Measurements from ENCODE around the gene PPP1R7.
"Not testable (repeated sequence)": the region's sequence is repeated elsewhere in the genome, so short reads cannot be mapped to it uniquely, and the experiment has no call there.

PPP1R7 gene

DNA sequence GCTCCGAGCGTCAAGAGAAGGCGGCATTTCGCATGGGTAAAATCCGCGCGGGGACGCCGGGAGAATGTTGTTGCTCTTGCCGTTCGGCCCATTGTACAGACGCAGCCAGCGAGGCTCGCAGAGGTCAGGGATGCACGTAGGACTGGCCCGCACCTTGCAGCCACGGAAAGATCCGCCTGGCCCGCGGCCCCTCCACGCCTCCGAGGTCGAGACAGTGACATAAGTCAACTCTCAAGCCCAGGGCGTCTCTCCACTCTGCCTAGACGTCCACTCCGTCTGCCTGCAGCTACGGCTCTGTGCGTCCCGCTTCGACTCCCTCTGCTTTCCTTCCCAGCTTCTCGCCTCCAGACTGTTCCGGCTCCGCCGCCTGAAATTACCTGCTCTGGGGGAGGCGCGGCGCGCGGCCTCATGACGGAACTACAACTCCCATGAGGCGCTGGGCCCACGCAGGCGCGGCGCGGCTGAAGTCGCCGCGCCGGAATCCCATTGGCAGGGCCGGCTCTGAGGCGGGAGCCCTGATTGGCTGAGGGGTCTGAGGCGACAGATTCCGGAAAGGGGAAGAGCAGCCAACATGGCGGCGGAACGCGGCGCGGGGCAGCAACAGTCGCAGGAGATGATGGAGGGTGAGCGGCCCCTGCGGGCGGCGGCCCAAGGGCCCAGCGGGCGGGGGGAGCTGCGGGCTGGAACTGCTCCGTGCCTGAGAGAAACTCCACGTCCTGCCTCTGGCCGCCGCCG lies at the start of gene PPP1R7:
Gene PPP1R7, plus strand, starts transcription at position 543 of the 735 bp plus-strand sequence. Its CDS starts 29 bp downstream, at position 572.
- intact Hi-C loops (cut with micrococcal nuclease), result loop anchor here (5.0 kb wide), 2 partner anchors 48 to 362 kb away; partner anchors contain the start of gene MTERF4
- no peaks in the 10 kb centered on the region for H3K9me3 Mint-ChIP-seq
- peaks cover 37% of the 10 kb centered on the region for H3K36me3 Mint-ChIP-seq (ENCODE audit: low read depth)
- peaks cover 8% of the 10 kb centered on the region for H3K27me3 Mint-ChIP-seq
- peak within 1 kb of the TSS; percentile 83 for H3K27ac Mint-ChIP-seq
- peak within 1 kb of the TSS; percentile 85 for H3K4me3 Mint-ChIP-seq
- H3K4me1 Mint-ChIP-seq (ENCODE audit: low read depth), result peaks cover 51% of the 10 kb centered on the region

- intact Hi-C loops (cut with micrococcal nuclease), result loop anchor here (5.0 kb wide), 1 partner anchor 45 kb away; the partner anchor contains the start of gene PASK
- Mint-ChIP-seq H3K27ac (peak within 1 kb of the TSS; percentile 91), H3K27me3 (no peaks in the 10 kb centered on the region), H3K4me1 (ENCODE audit: low read depth) (peaks cover 25% of the 10 kb centered on the region), H3K36me3 (ENCODE audit: low read depth) (peaks cover 40% of the 10 kb centered on the region), H3K9me3 (no peaks in the 10 kb centered on the region), H3K4me3 (peak within 1 kb of the TSS; percentile 93)
These were observed 47.9 kb upstream of the PPP1R7 start, which contains the start of gene MTERF4 for GRCh38 chr2:241102239-241102803. Gene MTERF4, minus strand, starts transcription at chr2:241102287. Its CDS starts 14 bp downstream, at chr2:241102273.

- H3K4me1 Mint-ChIP-seq (ENCODE audit: low read depth), result peaks cover 25% of the 10 kb centered on the region
These were observed 47.1 kb upstream of the PPP1R7 start for GRCh38 chr2:241103176-241103595.

DNA sequence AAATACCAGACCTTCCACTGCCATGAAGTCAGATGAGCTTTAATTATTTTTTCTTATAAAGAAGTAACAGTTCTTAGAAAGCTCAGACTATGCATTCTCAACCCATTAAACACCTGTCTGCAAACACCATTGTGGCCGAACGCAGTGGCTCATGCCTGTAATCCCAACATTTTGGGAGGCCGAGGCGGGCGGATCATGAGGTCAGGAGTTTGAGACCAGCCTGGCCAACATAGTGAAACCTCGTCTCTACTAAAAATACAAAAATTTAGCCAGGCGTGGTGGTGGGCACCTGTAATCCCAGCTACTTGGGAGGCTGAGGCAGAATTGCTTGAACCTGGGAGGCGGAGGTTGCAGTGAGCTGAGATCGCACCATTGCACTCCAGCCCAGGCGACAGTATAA lies 45.7 kb upstream of the PPP1R7 start:
- H3K27me3 Mint-ChIP-seq, H3K9me3 Mint-ChIP-seq, H3K4me3 Mint-ChIP-seq, H3K27ac Mint-ChIP-seq: not testable (repeated sequence)
- intact Hi-C loops (cut with micrococcal nuclease), result loop anchor here (5.0 kb wide), 1 partner anchor 43 kb away; the partner anchor contains the start of gene PASK
- peaks cover 18% of the 10 kb centered on the region for H3K36me3 Mint-ChIP-seq (ENCODE audit: low read depth)
- H3K4me1 Mint-ChIP-seq (ENCODE audit: low read depth), result peaks cover 23% of the 10 kb centered on the region

More at GRCh38 chr2:241103176-241103595, 47.1 kb upstream of the PPP1R7 start:
- Mint-ChIP-seq H3K36me3 (ENCODE audit: low read depth) (peaks cover 32% of the 10 kb centered on the region), H3K27me3 (no peaks in the 10 kb centered on the region), H3K9me3 (no peaks in the 10 kb centered on the region), H3K4me3 (peak overlapping the region; percentile 93), H3K27ac (peak overlapping the region; percentile 91)
- intact Hi-C loops (cut with micrococcal nuclease), result loop anchor here (5.0 kb wide), 1 partner anchor 44 kb away; the partner anchor contains the start of gene PASK

DNA sequence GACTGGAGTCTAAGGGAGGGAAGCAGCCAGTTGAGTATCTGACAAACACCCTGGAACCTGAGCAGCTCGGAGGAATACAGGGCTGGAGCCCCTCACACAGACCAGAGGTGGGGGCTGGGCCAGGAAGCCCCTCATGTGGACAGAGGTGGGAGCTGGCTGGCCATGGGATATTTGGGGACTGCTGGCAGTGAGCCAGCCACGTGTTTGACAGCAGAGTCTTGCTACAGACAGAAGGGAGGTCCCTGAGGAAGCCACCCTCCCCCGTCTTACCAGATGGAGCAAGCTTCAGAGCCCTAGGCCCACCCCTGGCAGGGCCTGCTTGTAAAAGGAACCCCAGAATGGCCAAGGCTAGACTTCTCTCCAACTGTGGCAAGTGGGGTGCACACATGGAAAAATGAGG lies 44.6 kb upstream of the PPP1R7 start:
- H3K36me3 Mint-ChIP-seq (ENCODE audit: low read depth), result peaks cover 14% of the 10 kb centered on the region
- H3K27me3 Mint-ChIP-seq, result no peaks in the 10 kb centered on the region
- H3K4me1 Mint-ChIP-seq (ENCODE audit: low read depth), result peaks cover 23% of the 10 kb centered on the region
- no peak overlapping the region for H3K27ac Mint-ChIP-seq
- intact Hi-C loops (cut with micrococcal nuclease), result no loop called here
- no peaks in the 10 kb centered on the region for H3K9me3 Mint-ChIP-seq
- no peak overlapping the region for H3K4me3 Mint-ChIP-seq

- no peak overlapping the region for H3K4me3 Mint-ChIP-seq
- no peaks in the 10 kb centered on the region for H3K27me3 Mint-ChIP-seq
- intact Hi-C loops (cut with micrococcal nuclease), result no loop called here
- H3K4me1 Mint-ChIP-seq (ENCODE audit: low read depth), result peaks cover 13% of the 10 kb centered on the region
- peaks cover 15% of the 10 kb centered on the region for H3K36me3 Mint-ChIP-seq (ENCODE audit: low read depth)
- H3K27ac Mint-ChIP-seq, result no peak overlapping the region
- no peaks in the 10 kb centered on the region for H3K9me3 Mint-ChIP-seq
These were observed 43.1 kb upstream of the PPP1R7 start for GRCh38 chr2:241107031-241107783.

DNA sequence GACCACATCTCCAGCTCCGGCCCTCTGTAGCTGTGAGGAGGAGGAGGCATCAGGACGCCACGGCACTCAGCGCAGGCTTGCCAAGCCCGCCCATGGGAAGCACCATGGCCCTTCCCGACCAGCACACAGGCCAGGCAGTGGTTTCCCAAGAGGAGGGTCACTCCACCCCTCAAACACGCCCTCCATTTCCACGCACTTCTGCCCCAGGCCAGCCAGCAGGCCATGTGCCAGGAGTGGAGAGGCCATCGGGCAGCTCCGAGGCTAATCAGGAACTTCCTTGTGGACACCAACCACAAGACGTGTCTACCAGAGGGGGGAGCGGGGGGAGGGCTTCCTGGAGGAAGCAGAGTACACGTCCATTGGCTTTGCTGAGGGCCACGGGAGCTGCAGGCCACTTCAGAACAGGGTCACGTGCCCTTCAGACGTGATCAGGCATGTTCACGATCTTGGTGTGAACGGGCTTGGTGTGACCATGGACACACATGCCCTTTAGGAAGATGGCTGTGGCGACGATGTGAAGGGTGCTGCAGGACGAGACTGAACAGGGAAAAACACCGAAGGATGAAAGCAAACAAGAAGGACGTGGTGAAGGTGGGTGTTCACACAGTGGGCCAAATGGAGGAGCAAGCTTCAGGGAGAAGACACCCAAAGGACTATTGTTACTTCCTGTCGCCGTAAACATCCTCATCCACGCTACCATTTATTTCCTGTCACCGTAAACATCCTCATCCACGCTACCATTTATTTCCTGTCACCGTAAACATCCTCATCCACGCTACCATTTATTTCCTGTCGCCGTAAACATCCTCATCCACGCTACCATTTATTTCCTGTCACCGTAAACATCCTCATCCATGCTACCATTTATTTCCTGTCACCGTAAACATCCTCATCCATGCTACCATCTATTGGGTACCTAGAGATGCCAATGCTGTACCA lies 41.7 kb upstream of the PPP1R7 start:
- H3K4me3 Mint-ChIP-seq, result no peak overlapping the region
- intact Hi-C loops (cut with micrococcal nuclease), result no loop called here
- H3K4me1 Mint-ChIP-seq (ENCODE audit: low read depth), result peaks cover 7% of the 10 kb centered on the region

GRCh38 chr2:241109210-241110088 lies 40.8 kb upstream of the PPP1R7 start:
- peaks cover 13% of the 10 kb centered on the region for H3K36me3 Mint-ChIP-seq (ENCODE audit: low read depth)
- H3K9me3 Mint-ChIP-seq, result no peaks in the 10 kb centered on the region
- peaks cover 7% of the 10 kb centered on the region for H3K4me1 Mint-ChIP-seq (ENCODE audit: low read depth)
- intact Hi-C loops (cut with micrococcal nuclease), result no loop called here
- H3K4me3 Mint-ChIP-seq, result no peak overlapping the region
- no peaks in the 10 kb centered on the region for H3K27me3 Mint-ChIP-seq
- no peak overlapping the region for H3K27ac Mint-ChIP-seq

More for the DNA sequence above, 41.7 kb upstream of the PPP1R7 start:
- no peak overlapping the region for H3K27ac Mint-ChIP-seq
- H3K27me3 Mint-ChIP-seq, result no peaks in the 10 kb centered on the region
- H3K36me3 Mint-ChIP-seq (ENCODE audit: low read depth), result peaks cover 10% of the 10 kb centered on the region
- no peaks in the 10 kb centered on the region for H3K9me3 Mint-ChIP-seq

GRCh38 chr2:241110089-241110606 lies 40.1 kb upstream of the PPP1R7 start:
- H3K27me3 Mint-ChIP-seq, result no peaks in the 10 kb centered on the region
- no peaks in the 10 kb centered on the region for H3K9me3 Mint-ChIP-seq
- no peak overlapping the region for H3K4me3 Mint-ChIP-seq
- peaks cover 7% of the 10 kb centered on the region for H3K4me1 Mint-ChIP-seq (ENCODE audit: low read depth)
- intact Hi-C loops (cut with micrococcal nuclease), result no loop called here
- no peak overlapping the region for H3K27ac Mint-ChIP-seq
- H3K36me3 Mint-ChIP-seq (ENCODE audit: low read depth), result peaks cover 20% of the 10 kb centered on the region

DNA sequence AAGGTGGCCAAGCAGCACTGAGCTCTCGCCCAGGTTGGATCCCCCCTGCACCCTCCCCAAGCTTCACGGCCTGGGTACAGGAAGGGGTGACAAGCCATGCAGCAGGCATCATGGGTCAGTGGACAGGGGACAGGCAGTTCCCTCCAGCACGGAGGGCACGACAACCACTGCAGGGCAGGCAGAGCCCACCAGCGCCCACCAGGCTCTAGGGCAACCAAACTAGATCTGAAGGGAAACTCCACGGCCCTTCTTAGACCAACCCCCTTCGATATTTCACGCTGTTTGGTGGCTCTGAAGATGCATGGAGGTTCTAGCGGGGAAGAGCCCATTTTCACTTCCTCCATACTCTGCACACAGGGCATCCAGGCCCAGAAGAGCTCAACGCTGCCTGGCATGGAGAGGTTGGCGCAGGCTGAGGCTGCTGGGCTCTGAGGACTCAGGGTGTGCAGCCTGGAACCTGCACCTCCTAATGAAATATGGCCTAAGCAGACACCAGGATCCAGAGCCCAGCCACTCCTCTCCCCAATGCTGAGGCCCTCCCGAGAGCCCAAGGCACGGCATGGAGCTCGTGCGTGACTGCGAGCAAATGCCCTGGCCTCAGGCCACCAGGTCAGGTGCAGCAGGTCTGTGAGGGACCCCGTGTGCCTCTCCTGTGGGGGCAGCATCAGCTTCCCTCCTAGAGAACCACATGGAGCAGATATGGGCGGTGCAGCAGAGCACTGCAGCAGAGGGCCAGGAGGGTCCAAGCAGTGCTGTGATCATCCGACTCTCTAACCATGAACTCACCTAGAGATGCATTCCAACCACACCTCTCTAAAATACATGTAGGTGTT lies 39.4 kb upstream of the PPP1R7 start:
- Mint-ChIP-seq H3K9me3 (no peaks in the 10 kb centered on the region), H3K4me1 (ENCODE audit: low read depth) (peaks cover 7% of the 10 kb centered on the region), H3K4me3 (no peak overlapping the region), H3K27me3 (no peaks in the 10 kb centered on the region), H3K36me3 (ENCODE audit: low read depth) (peaks cover 26% of the 10 kb centered on the region), H3K27ac (no peak overlapping the region)
- intact Hi-C loops (cut with micrococcal nuclease), result no loop called here

- Mint-ChIP-seq H3K4me3 (no peak overlapping the region), H3K36me3 (ENCODE audit: low read depth) (peaks cover 32% of the 10 kb centered on the region), H3K4me1 (ENCODE audit: low read depth) (peaks cover 7% of the 10 kb centered on the region), H3K27ac (no peak overlapping the region), H3K9me3 (no peaks in the 10 kb centered on the region), H3K27me3 (no peaks in the 10 kb centered on the region)
- intact Hi-C loops (cut with micrococcal nuclease), result no loop called here
These were observed 38.8 kb upstream of the PPP1R7 start for GRCh38 chr2:241111440-241111805.

DNA sequence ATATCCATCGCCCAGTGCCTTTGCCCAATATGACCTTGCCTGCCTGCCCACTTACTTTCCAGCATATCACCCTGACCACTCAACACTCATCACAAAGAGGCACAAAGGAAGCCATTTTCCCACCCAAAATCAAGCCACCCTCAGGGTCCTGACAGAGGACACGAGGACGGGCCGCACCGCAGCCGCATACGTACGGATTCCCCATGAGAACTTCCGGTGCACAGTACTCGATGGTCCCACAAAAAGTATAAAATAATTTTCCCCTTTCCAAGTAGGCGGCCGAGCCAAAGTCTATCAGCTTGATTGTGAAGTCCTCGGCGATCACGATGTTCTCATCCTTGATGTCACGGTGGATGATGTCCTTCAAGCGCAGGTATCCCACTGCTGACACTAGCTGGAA lies 38.2 kb upstream of the PPP1R7 start:
- peaks cover 7% of the 10 kb centered on the region for H3K4me1 Mint-ChIP-seq (ENCODE audit: low read depth)
- H3K4me3 Mint-ChIP-seq, result no peak overlapping the region
- H3K36me3 Mint-ChIP-seq (ENCODE audit: low read depth), result peaks cover 39% of the 10 kb centered on the region
- H3K27me3 Mint-ChIP-seq, result no peaks in the 10 kb centered on the region
- no peak overlapping the region for H3K27ac Mint-ChIP-seq
- H3K9me3 Mint-ChIP-seq, result no peaks in the 10 kb centered on the region
- intact Hi-C loops (cut with micrococcal nuclease), result no loop called here
